Lower lobe of right lung (tissue), 2 donors: ENCODE results near the gene LAG3. TPM values are rescaled to one million over a fixed set of nuclear protein-coding genes. Genes with fewer than 3 reads are reported as not detected.

Experiments used
- ATAC-seq, 2 donors: fragments of 200-7000 bp; cut with Tn5 transposase; one replicate each; pipeline ENCODE4 v1.9.1; 2020 to 2022; ENCODE audit warnings: mild to moderate bottlenecking in 2 of 2, moderate library complexity in 2 of 2
- DNase-seq: peaks from one replicate; pipeline ENCODE4 v3.0.0-alpha.2; 2020
- H3K27ac ChIP-seq: fragments of 200-600 bp; one replicate; pipeline ENCODE4 v1.8.0; 2022
- H3K27me3 ChIP-seq: fragments of 200-600 bp; one replicate; pipeline ENCODE4 v1.8.0; 2022; ENCODE audit warnings: low read depth
- H3K36me3 ChIP-seq: fragments of 200-600 bp; one replicate; pipeline ENCODE4 v1.8.0; 2022; ENCODE audit warnings: mild to moderate bottlenecking
- H3K4me1 ChIP-seq: fragments of 200-600 bp; one replicate; pipeline ENCODE4 v1.8.0; 2022
- H3K4me3 ChIP-seq: fragments of 200-600 bp; one replicate; pipeline ENCODE4 v1.8.0; 2022; ENCODE audit warnings: mild to moderate bottlenecking
- H3K9me3 ChIP-seq: fragments of 200-600 bp; one replicate; pipeline ENCODE4 v1.8.0; 2022
- CTCF ChIP-seq: fragments of 200-600 bp; IDR thresholded peaks from one replicate; pipeline ENCODE4 v1.8.0; 2022; ENCODE audit warnings: antibody characterized with exemption, mild to moderate bottlenecking
- intact Hi-C: fragments of 100-400 bp; cut with DNase I; formaldehyde crosslinking; loops from one replicate; pipeline ENCODE4 v1.11.0; 2022
- total RNA-seq: library from RNA; stranded (reverse); fragmentation: NEBNext Ultra II Directional; extraction: Animal tissue kit (Norgen Biotek cat#: 25700); gene quantifications from one replicate; pipeline ENCODE4 v1.2.1, GENCODE V29; 2021
- donor health status: DM: no; HTN: yes; CAD: no; lungs with severe emphysema.

LAG3 gene
- total RNA-seq, 1 donor from 2014 or later, result 2.1 TPM

GRCh38 chr12:6824901-6825381 lies 52.6 kb downstream of the LAG3 start:
- Histone ChIP-seq H3K4me1 (peaks cover 24% of the 10 kb centered on the region), H3K27ac (no peak overlapping the region), H3K36me3 (no peaks in the 10 kb centered on the region), H3K27me3 (peaks cover 37% of the 10 kb centered on the region), H3K4me3 (no peak overlapping the region), H3K9me3 (no peaks in the 10 kb centered on the region)
- intact Hi-C loops, result no loop called here
- TF ChIP-seq CTCF, result no peak
- DNase-seq (no peak), ATAC-seq (no peak)

GRCh38 chr12:6825398-6826124 lies 53.2 kb downstream of the LAG3 start:
- no peaks in the 10 kb centered on the region for H3K36me3 ChIP-seq
- H3K4me1 ChIP-seq, result peaks cover 24% of the 10 kb centered on the region
- H3K9me3 ChIP-seq, result no peaks in the 10 kb centered on the region
- intact Hi-C loops, result no loop called here
- DNase-seq (peak; percentile 85), ATAC-seq (peak; percentile 75 to 78)
- H3K4me3 ChIP-seq, result no peak overlapping the region
- peak; percentile 95 for TF ChIP-seq CTCF
- H3K27ac ChIP-seq, result no peak overlapping the region
- peaks cover 41% of the 10 kb centered on the region for H3K27me3 ChIP-seq

GRCh38 chr12:6826125-6826733 lies 53.9 kb downstream of the LAG3 start:
- Histone ChIP-seq H3K4me1 (peaks cover 24% of the 10 kb centered on the region), H3K36me3 (no peaks in the 10 kb centered on the region), H3K4me3 (no peak overlapping the region), H3K27me3 (peaks cover 41% of the 10 kb centered on the region), H3K27ac (no peak overlapping the region), H3K9me3 (no peaks in the 10 kb centered on the region)
- intact Hi-C loops, result no loop called here
- ATAC-seq (no peak), DNase-seq (no peak)
- no peak for TF ChIP-seq CTCF

- no peak for TF ChIP-seq CTCF
- peak overlapping the region; percentile 39 for H3K27ac ChIP-seq
- ATAC-seq (no peak), DNase-seq (no peak)
- intact Hi-C loops, result no loop called here
- H3K27me3 ChIP-seq, result peaks cover 39% of the 10 kb centered on the region
- no peak overlapping the region for H3K4me3 ChIP-seq
- H3K9me3 ChIP-seq, result no peaks in the 10 kb centered on the region
- no peaks in the 10 kb centered on the region for H3K36me3 ChIP-seq
- H3K4me1 ChIP-seq, result peaks cover 21% of the 10 kb centered on the region
Observed at GRCh38 chr12:6826734-6827436, 54.6 kb downstream of the LAG3 start.

- intact Hi-C loops, result no loop called here
- H3K4me1 ChIP-seq, result peaks cover 16% of the 10 kb centered on the region
- peaks cover 33% of the 10 kb centered on the region for H3K27me3 ChIP-seq
- peak overlapping the region; percentile 39 for H3K27ac ChIP-seq
- no peaks in the 10 kb centered on the region for H3K9me3 ChIP-seq
- no peak overlapping the region for H3K4me3 ChIP-seq
- H3K36me3 ChIP-seq, result no peaks in the 10 kb centered on the region
- TF ChIP-seq CTCF, result no peak
- peak; percentile 78 for DNase-seq
- ATAC-seq, result peak in 1 of 2 donors; percentile 40
Observed at GRCh38 chr12:6827437-6827911, 55.2 kb downstream of the LAG3 start.

Other genes with a start within 250 kb of the LAG3 start
- gene GAPDH, start 238.0 kb upstream of the LAG3 start, total RNA-seq, result 766 TPM
- 27.6 TPM for gene IFFO1, start 216.5 kb upstream of the LAG3 start, total RNA-seq
- 30.2 TPM for gene NOP2, start 204.2 kb upstream of the LAG3 start, total RNA-seq
- 169 TPM for gene CHD4, start 165.1 kb upstream of the LAG3 start, total RNA-seq
- 3.8 TPM for gene LPAR5, start 136.6 kb upstream of the LAG3 start, total RNA-seq
- gene ACRBP, start 125.1 kb upstream of the LAG3 start, total RNA-seq, result 7.2 TPM
- 41.3 TPM for gene ING4, start 109.4 kb upstream of the LAG3 start, total RNA-seq
- 48.7 TPM for gene ZNF384, start 83.1 kb upstream of the LAG3 start, total RNA-seq
- 0.18 TPM for gene PIANP, start 71.7 kb upstream of the LAG3 start, total RNA-seq
- gene COPS7A, start 48.5 kb upstream of the LAG3 start, total RNA-seq, result 55.1 TPM
- 108 TPM for gene MLF2, start 19.4 kb upstream of the LAG3 start, total RNA-seq
- gene PTMS, start 6.2 kb upstream of the LAG3 start, total RNA-seq, result 267 TPM
- 80.3 TPM for gene CD4, start 17.0 kb downstream of the LAG3 start, total RNA-seq
- gene GPR162, start 49.3 kb downstream of the LAG3 start, total RNA-seq, result 21.5 TPM
- gene P3H3, start 55.9 kb downstream of the LAG3 start, total RNA-seq, result 7.0 TPM
- gene GNB3, start 68.4 kb downstream of the LAG3 start, total RNA-seq, result 1.0 TPM
- gene CDCA3, start 78.8 kb downstream of the LAG3 start, total RNA-seq, result 2.9 TPM
- gene USP5, start 79.6 kb downstream of the LAG3 start, total RNA-seq, result 58.6 TPM
- 278 TPM for gene TPI1, start 95.0 kb downstream of the LAG3 start, total RNA-seq
- 25.5 TPM for gene SPSB2, start 100.8 kb downstream of the LAG3 start, total RNA-seq
- 26.6 TPM for gene LRRC23, start 132.3 kb downstream of the LAG3 start, total RNA-seq
- gene ENO2, start 142.1 kb downstream of the LAG3 start, total RNA-seq, result 41.9 TPM
- gene ATN1, start 155.4 kb downstream of the LAG3 start, total RNA-seq, result 123 TPM
- gene RNU7-1, start 171.3 kb downstream of the LAG3 start, total RNA-seq, result not detected
- gene C12orf57, start 171.5 kb downstream of the LAG3 start, total RNA-seq, result 181 TPM
- gene PTPN6, start 178.8 kb downstream of the LAG3 start, total RNA-seq, result 209 TPM
- 138 TPM for gene PHB2, start 198.1 kb downstream of the LAG3 start, total RNA-seq
- gene EMG1, start 198.4 kb downstream of the LAG3 start, total RNA-seq, result 39.6 TPM
- 67.7 TPM for gene LPCAT3, start 246.0 kb downstream of the LAG3 start, total RNA-seq